Hematopoietic multipotent progenitor cell treated with erythropoietin and hydrocortisone succinate and interleukin-3 and kit ligand, for 15 days (in vitro differentiated cells): ENCODE results near the gene GALNT1.
A peak's percentile ranks its signal among the peaks of the same experiment; 100 is the strongest.

Experiments used
- DNase-seq: peaks from one replicate; pipeline ENCODE4 v3.0.0-alpha.2; 2015; ENCODE audit warnings: low spot score

Gene GALNT1

DNA sequence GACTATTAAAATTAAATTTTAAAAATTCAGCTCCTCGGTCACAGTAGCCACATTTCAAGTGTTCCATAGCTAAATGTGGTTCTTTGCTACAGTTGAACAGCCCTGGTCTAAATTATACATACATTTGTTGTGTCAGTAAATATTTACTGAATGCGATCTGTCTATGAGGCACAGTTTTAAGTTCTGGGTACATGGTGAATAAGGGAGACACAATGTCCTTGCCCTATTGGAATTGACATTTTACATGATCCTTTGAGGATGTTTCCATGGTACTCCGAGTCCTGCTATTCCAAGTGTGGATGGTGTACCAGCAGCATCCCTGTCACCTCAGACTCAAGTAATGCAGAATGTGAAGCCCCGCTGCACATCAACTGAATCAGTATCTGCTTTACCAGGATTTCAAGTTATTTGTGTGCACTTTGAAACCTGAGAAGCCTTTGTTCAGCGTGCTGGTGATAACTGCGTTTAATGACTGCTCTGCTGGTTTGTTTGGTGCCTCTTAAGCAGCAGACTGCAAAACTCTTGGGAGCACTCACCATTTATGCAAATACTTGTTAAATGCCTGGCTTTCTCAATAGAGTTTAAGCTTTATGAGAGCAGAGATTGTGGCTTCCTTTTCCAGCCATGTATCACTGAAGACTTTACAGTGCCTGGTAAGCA is 1.5 kb downstream of the GALNT1 start:
- no peak for DNase-seq

DNA sequence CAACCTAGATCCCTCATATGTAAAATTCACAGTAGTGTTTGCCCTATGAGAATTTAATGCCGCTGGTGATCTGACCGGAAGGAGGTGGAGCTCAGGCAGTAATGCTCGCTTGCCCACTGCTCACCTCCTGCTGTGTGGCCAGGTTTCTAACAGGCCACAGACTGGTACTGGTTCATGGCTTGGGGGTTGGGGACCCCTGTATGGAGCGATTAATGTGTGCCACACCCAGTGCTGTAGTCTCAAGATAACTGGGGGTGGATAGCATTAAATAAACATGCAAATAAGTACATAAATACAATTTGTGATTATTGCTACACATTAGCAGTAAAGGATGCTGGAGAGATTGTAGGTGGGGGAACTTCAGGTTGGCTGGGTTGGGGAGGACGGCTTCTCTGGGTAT is 3.2 kb downstream of the GALNT1 start:
- peak; percentile 24 for DNase-seq

DNA sequence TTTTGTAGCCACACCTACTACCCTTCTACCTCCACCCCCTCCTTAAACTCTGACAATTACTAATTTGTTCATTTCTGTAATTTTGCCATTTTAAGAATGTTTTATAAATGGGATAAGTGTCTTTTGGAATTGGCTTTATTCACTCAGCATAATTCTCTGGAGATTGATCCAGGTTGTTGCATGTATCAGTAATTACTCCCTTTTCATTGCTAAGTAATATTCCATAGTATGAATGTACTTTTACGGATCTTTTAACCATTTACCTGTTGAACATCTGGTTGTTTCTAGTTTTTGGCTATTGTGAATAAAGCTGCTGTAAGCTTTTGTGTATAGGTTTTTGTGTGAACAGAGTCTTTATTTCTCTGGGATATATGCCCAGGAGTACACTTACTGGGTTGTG is 4.1 kb downstream of the GALNT1 start:
- no peak for DNase-seq

DNA sequence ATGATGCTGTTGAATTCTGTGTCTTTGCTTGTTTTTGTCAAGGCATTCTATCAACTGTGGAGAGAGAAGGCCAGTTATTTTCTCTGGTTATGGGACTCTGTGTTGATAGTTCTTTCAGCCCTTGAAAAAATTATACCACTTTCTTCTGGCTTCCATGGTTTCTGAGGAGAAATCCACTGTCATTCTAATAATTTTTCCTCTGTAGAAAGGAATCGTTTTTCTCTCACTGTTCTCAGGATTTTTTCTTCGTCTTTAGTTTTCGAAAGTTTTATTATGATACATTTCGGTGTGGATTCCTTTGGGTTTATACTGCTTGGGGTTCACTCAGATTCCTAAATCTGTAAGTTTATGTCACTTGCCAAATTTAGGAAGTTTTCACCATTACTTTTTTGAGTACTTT is 6.6 kb downstream of the GALNT1 start:
- no peak for DNase-seq

DNA sequence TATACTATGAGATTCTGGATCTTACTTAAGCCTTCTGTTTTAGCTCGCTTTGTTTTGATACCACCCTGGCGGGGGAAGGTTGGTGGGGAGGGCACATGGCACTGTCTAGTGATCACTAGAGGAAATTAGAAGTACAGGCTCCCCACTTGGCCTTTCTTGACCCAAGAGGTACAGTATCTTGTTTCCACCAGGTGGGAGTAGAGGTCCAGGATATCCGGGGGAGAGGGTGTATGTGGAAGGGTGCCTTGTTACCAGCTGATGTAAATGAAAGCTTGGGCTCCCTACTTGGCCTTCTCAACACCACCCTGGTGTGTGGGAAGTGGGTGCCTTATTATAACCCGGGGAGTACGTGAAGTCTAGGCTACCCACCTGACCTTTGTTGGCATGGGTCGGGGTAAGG is 7.5 kb downstream of the GALNT1 start:
- DNase-seq = no peak

DNA sequence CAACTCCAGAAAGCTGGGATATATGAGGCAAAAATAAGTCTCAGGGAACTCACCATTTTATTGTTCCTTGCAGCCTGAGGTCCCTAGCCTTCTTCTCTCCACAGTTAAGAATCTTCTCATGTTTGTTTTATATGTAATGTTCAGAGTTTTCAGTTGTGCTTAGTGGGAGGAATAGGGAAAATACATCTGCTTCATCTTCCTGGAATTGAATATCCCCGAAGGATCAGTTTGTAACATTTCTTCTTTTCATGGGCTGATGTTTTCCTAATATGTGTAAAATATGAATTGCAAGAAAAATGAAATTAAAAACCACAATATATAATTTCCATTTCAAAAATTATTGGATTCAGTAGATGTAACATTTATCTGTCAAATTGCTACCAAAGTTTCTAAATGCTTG is 8.0 kb downstream of the GALNT1 start:
- no peak for DNase-seq

DNA sequence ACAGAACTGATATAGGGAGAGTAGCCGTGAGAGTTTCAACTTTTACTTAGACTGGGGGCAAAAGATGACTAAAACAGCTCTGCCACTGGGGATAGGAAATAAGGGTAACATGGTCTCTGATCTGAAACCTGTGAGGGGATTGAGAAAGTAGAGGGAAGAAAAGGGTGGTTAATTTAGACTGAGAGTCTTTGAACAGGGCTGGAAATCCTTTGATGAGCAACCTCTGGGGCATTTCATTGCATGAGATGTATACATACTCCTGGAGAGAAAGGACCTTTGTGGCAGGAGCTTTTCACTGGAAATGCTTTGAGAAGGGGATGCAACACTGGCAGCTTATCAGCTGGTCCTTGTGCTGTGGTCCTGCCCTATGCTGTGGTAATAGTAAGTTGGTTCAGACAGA is 9.4 kb downstream of the GALNT1 start:
- no peak for DNase-seq

DNA sequence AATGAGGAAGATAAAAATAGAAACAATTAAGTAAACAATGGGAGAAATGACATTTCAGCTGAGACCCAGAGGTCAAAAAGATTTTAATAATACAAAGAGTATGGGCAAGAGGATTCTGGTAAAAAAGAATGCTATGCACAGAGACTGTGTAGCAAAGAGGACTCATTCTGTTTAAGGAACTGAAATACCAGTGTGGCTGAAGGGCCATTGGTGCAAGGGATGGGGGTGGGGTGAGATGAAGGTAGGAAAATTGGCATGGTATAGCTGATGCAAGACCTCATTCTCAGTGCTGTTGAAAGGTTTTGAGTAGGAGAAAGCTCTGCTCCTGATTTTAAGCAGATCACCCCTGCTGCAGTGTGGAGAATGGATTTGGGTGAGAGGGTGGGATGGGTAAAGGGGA is 10.8 kb downstream of the GALNT1 start:
- no peak for DNase-seq

DNA sequence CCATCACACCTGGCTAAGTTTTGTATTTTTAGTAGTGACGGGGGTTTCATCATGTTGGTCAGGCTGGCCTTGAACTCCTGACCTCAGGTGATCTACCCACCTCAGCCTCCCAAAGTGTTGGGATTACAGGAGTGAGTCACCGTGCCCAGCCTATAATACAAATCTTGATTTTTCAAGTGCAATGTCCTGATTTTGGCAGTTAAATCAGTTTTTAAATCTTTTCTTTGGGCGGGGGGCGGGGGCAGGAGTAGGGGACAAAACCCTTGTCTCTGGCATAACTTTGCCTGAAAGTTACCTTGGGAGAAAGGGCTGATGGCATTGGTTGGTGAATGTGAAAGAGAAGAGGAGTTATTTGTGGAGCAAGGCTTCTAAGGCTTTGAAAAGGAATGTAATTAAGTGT is 12.3 kb downstream of the GALNT1 start:
- no peak for DNase-seq

DNA sequence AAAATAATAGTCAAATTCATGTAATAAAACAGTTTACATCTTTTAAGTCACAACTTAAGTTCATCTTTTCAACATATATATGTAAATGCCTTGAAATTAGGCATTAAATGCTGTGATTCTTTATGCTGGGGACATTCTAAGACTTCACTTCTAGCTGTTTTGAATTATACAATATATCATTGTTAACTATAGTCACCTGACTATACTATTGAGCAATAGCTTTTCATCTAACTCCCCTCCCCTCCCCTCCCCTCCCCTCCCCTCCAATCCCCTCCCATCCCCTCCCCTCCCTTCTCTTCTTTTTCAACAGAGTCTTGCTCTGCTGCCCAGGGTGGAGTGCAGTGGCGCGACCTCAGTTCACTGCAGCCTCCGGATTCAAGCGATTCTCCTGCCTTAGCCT is 16.2 kb downstream of the GALNT1 start:
- no peak for DNase-seq

DNA sequence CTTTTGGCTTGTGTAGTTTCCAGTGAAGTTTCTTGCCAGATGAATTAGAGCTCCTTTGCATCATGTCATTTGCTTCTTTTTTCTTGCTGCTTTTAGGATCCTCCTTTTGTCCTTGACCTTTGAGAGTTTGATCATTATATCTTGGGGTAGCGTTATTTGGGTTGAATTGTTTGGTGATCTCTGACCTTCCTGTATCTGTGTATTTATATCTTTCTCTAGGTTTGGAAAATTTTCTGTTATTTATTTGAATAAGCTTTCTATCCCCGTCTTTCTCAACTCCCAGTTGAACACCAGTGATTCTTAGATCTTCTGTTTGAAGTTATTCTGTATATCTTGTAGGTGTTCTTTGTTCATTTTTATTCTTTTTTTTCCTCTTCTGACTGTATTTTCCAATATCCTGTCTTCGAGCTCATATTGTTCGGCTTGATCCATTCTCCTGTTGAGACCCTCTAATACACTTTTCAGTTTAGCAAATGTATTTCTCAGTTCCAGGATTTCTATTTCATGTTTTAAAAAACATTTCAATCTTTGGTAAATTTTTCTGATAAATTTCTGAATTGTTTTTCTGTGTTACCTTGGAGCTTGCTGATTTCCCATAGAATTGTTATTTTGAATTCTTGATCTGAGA is 20.8 kb downstream of the GALNT1 start:
- DNase-seq = no peak

DNA sequence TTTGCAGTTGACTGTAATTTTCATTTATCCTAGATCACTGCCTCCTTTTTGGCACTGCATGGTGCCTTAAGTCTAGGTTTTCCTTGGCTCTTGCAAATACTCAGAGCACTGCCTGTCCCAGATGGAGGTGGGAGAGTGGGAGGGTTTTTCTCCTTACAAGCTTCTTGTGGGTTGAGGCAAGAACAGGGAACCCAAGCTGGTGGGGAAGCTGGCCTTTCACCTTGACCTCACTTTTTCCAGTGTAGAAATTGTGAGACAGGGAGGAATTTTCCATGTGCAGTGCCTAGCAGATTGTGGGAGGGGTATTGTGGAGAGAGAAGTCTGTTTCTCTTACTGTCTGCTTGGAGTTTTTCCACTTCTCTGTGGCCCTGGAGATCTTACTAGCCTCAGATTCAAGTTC is 21.5 kb downstream of the GALNT1 start:
- no peak for DNase-seq

DNA sequence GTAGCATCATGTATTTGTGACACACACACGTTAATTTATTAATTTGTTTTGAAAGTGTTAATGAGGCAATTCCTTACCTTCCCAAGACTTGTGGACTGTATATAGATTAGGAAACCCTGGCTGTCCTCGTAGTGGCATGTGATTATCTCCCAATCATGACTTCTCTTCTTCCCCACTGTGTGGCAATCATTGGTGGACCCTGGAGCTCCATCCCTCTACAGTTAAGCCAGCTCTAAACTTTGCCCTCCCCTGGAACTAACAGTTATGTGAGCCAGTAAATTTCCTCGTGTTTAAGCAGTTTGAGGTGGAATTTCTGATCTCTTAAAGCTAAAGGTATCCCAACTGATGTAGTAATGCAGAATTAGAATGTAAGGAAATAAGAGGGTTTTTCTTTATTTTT is 22.0 kb downstream of the GALNT1 start:
- DNase-seq = no peak

DNA sequence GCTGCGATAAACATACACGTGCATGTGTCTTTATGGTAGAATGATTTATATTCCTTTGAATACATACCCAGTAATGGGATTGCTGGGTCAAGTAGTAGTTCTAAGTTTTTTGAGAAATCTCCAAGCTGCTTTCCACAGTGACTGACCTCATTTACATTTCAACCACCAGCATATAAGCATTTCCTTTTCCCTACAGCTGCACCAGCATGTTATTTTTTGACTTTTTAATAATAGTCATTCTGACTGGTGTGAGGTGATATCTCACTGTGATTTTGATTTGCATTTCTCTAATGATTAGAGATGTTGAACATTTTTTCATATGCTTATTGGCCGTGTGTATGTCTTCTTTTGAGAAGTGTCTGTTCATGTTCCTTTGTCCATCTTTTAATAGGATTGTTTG is 22.8 kb downstream of the GALNT1 start:
- DNase-seq = no peak

DNA sequence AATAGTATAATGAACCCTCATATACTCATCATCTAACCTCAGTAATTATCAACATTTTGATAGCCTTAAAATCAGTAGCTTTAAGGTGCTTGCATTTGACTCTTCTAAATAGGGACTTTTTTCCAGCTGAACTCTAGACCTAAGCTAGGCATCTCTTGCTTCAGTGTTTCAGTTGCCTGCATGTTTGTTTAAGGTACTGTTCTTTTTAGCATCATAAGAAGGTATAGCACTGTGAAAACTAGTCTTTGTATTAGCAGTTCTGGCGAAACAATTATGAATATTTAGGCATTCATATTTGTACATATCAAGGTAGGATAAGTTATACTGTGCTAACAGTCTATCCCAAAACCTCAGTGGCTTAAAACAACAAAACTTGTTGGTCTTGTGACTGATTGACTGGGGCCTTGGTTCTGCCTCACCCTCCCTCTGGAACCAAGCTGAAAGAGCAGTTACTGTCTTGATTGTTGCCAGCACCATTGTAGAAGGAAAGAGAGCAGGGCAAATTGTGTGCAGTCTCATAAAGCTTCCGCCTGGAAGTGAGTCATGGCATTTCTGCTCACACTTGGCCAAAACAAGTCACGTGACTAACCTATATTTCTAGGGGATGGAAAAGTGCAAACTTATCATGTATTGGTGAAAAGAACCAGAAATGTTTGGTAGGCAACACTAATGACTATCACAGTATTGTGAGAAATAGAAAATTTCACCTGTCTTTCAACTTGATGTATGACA is 24.3 kb downstream of the GALNT1 start:
- DNase-seq = no peak

DNA sequence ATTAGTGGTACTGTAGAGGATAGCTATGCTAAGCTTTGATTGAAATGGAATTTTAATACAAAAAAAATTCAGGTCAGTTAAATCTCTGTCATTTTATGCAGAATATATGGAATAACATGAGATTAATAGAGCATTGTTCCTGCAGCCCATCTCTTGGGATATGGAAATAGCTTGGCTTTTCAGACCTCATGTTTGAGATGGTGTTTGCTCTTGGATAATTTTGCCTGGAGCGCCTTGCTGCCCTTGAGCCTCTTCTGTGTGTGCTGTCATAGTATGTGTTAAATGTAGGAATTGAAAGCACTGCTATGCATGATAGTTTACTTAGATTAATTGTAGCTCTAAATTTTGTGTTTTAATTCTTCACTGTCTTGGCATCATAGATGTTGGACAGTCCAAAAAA is 27.7 kb downstream of the GALNT1 start:
- DNase-seq = no peak

DNA sequence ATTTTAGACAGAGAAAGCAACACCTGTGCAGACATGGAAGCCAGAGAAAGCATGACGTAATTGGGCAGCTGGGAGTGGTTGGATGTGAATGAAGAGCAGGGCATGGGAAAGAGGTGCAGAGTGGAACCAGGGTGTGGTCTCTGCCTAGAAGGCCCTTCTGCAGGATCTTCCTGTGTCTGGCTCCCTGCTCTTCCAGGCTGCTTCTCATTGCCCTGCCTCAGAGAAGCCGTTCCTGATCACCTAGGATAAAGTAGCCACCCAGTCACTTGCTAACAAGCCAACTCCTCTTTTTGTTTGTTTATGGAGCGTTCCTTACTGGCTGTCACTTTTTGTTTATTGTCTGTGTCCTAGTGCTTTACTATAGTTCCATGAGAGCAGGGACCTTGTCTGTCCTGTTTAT is 28.5 kb downstream of the GALNT1 start:
- DNase-seq = no peak

DNA sequence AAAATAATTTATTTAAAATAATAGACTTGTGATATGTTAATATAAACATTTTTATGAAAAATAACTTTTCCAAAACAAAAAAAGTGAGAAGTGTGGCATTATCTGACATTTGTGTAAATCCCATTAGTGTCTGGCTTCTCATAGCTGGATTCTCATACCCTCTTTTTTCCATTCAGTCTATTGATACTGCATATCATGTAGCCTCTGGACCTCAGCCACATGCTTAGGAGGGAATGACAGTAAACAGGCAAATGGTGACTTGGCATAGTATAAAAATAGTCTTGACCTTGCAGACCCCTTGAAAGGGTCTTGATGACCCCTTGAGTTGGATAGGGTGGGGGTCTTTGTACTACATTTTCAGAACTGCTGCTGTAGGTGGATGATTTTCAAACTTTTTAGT is 29.2 kb downstream of the GALNT1 start:
- DNase-seq = no peak

DNA sequence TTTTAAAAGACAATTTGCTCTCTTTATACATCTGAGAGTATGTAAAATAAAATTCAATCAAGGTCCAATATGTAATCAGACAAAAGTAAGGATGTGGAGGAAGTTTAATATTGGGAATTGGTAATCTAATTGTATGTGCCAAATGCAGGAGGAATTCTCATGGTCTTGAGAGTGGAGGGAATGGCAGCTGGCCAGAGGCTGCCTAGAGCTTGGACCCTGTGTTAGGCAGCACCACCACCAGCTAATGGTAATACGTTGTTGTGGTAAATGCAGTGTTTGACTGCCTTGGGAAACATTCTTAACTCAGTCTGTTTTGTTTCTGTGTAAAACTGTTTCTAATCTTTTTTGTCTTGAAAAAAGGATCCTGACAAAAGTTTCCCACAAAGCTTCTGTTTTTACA is 30.0 kb downstream of the GALNT1 start:
- DNase-seq = no peak

DNA sequence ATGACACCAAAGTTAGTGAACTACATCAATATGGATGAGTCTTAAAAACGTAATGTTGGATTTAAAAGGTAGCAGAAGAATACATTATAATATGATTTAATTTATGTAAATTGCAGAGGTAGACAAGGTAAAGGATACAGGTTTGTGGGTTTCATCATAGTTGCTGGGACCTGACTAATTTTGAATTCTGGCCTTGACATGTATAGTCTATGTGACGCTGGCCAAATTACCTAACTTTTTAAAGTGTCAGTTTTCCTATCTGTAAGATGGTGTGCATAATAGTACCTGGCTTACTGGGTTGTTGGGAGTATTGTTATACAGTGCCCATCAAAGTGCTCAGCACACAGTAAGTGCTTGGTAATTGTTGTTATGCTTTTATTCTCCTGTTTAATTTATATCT is 34.5 kb downstream of the GALNT1 start:
- DNase-seq = no peak

DNA sequence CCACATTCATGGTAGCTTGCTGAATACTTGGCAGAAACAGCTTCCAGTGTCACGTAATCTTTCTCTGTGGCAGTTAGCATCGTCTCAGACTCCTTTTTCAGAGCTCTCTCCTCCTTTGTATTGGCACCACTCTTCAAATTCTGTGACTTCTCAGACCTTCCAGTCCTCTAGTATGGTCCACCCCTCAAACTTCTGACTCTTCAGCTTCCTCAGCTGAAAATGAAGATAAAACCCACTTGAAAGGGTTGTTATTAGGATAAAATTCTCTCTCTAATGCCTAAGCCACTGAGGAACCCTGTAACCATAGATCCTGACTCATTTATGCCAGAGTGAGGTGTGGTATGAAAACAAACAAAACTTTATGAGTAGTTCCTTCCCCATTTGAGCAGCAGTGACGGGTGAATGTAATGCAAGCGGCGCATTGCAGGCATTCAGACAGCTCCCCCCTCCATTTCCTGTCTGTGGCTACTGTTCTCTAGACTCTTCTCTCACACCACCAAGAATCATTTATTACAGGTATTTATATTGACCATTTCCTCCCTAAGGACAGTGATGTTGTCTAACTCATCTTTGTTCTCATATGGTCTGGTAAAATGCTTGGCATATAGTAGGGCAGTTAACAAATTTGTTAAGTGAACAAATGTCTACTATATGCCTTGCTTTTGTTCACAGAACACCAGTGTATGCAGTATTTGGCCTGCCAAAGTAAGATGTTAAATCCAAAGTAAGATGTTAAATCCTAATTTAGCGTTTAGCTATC is 35.3 kb downstream of the GALNT1 start:
- DNase-seq = peak; percentile 17

DNA sequence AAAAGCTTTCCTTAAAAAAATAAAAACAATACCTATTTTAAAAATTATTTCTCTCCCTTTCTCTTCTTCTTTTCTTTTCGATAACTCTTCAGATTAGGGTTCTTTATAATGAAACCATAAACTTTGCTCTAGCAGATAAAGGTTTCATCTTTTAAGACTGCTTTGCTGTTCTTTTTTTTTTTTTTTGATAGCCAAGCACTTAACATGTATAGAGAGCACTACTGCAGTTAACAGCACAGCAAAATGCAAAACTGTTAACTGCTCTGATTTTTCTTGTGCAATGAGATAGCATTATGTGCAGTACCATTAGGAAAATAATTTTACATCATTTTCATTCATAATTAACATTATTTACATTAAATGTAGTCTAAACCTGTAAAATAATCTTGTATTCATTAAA is 36.3 kb downstream of the GALNT1 start:
- DNase-seq = no peak

DNA sequence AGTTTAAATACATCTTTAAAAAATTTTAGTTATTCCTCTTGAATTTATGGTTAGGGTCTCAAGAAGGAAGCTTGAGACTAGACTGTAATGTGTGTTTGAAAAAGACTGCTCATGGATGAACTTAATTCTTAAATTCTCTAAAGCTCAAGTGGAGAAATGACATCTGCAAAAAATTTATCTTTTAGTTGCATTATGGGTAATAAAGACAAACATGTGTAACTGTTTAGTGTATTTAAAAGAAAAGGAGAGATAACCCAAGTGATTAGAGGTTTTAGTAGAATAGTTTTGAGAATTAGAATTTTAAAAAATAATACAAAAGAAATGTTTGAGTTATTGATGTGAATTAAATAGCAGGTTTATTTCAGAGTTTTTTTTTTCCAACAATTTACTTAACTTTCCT is 36.7 kb downstream of the GALNT1 start:
- no peak for DNase-seq
